Stimulated activated CD4-positive, alpha-beta T cell treated with anti-CD3 and anti-CD28 coated beads, Interleukin-4, amount 100 ng/mL, for 4 hours (primary cell): ENCODE results near the gene CUL5.
"Not testable (repeated sequence)": the region's sequence is repeated elsewhere in the genome, so short reads cannot be mapped to it uniquely, and the experiment has no call there.

Experiments used
- DNase-seq, 2 experiments: peaks; one replicate each; pipeline ENCODE4 v3.0.0-alpha.2; 2020

The CUL5 gene

DNA sequence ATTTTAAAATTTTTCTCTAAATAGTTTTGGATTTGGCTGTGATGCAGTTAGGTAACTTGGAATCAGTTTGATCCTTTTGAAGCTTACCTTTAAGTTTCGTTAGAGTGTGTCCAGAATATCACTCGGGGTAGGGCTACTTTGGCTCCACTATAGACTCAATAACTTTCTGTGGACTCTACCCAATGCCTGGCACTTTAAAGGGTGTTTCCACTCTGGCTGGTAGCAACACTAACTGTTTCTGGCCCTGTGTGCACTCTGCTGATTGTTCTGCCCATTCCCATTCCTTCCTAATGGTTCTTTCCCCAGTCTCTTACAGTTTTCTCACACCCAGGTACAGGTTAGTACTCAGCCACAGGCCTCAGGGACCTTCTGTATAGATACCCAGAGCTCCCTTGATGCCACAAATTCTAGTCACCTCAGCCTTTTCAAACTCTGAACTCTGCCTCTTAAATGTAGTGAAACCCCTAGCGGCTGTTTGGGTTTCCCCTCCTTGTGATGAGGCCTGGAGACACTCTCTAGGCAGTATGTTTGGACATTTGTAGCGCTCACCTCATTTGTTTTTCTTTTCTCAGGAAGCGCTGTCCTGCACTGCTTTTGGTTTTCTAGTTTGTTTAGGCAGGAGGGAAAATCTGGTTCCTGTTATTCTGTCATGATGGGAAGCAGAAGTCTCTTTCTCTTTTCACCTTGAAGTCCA is 16.8 kb downstream of the CUL5 start:
- DNase-seq = no peak

DNA sequence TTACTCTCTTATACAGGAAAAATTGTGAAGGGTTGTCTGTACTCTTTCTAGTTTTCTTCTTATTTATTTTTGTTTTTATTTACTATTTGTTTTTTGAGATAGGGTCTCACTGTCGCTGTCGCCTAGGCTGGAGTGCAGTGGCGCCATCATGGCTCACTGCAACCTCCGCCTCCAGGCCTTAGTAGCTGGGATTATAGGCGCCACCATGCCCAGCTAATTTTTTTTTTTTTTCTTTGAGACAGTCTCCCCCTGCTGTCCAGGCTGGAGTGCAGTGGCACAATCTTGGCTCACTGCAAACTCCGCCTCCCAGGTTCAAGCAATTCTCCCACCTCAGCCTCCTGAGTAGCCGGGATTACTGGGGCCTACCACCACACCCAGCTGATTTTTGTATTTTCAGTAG is 18.4 kb downstream of the CUL5 start:
- no peak for DNase-seq

DNA sequence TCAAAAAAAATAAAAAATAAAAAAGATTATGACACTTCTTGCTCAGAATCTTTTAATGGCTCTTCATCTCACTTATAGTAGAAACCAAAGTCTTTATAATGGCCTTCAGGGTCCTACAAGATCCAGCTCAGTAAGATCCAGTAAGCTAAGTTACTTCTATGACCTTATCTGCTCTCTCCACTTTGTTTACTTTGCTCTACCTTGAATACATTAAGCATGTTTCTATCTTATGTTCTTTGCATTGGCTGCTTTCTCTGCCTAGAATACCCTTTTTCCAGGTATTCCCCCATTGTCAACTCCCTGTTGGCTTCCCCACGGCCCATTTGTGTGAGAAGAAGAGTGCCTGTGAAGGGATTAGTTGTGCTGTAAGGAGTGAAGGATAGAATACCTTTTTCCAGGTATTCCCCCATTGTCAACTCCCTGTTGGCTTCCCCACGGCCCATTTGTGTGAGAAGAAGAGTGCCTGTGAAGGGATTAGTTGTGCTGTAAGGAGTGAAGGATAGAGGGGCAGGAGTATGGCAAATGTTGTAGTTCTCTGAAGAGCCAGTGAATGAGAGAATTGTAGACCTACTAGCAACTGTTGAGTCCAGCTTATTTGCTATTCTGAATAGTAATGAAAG is 20.2 kb downstream of the CUL5 start:
- not testable (repeated sequence) for DNase-seq

DNA sequence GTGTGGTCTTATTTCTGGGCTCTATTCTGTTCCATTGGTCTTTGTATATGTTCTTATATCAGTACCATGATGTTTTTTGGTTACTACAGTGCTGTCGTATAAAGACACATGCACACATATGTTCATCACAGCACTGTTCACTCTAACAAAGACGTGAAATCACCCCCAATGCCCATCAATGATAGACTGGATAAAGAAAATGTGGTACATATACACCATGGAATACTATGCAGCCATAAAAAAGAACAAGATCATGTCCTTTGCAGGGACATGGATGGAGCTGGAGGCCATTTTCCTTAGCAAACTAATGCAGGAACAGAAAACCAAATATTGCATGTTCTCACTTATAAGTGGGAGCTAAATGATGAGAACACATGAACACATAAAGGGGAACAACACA is 22.9 kb downstream of the CUL5 start:
- DNase-seq = not testable (repeated sequence)

DNA sequence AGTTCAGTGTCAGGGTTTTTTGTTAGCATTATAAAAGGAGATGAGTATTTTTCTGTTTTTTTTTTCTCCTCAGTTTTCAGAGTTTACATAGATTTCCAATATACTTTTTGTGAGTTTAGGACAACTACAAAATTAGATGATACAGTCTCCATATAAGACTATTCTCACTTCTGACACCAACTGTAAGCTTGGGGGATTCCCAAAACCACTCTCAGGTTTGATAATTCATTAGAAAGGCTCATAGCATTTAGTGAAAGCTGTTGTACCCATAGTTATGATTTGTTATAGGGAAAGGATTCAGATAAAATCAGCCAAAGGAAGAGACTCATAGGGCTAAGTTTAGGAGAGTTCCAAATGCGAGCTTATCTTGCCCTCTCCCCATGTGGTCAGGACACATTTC is 24.1 kb downstream of the CUL5 start:
- DNase-seq = no peak

DNA sequence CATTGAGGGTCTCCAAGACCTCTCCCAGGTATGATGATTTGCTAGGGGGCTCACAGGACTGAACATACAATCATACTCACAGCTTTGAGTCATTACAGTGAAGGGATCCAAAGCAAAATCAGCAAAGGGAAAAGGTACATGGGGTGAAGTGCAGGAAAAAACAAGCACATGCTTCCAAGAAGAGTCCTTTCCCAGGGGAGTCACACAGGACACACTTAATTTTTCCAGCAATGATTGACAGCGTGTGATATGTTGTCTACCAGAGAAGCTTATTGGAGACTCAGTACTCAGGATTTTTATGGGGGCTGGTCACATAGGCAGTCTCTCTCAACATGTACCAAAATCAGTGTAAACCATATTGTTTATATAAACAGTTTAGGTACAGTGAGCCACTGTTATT is 25.3 kb downstream of the CUL5 start:
- no peak for DNase-seq

DNA sequence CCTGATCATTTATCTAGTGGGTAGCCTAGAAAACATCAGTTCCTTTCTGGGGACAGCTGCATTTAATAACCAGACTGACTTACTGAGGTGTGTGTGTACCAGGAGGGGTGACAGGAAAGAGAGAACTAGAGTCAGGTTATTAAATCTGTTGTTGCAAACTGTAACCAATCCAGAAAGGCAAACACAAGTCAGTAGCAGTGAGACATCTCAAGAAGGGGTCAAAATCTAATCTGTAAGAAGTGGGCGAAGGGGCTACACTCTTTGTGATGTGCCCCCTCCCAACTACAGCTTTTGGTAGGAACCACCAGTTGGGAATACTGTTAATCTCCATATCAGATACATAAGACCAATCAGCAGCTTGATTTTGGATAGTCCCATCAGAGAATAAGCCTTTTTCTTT is 26.3 kb downstream of the CUL5 start:
- no peak for DNase-seq

DNA sequence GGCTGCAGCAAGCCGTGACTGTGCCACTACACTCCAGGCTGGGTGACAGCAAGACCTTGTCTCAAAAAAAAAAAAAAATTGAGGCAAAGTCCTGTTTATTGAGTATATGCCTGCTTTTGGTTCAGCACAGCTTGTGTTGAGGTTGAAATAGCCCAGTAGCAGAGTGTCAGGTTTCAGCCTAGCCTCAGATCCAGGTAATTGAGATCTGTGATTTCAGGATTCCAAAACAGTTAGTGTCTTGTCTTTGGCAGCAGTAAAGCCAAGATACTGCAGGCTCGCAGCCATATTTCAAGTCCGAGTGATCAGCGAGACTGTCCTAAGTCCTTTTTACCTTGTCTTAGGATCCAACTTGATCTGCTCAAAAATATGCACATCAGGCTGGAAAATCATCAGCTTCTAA is 27.0 kb downstream of the CUL5 start:
- DNase-seq = no peak

DNA sequence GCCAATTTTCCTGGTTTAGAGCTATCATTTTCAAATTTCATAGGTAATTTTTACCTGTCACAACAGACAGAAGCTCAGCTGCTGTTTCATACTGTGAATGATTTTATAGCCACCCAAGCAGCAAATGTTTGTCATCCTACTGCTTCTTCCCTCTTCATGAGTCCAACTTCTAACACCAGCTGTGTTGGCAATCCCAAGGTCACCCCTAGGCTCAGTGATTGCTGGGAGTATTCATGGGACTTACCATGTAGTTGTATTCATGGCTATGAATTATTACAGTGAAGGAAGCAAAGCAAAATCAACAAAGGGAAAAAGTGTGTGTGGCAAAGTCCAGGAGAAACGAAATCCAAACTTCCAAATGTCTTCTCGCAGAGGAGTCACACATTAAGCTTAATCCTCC is 28.5 kb downstream of the CUL5 start:
- no peak for DNase-seq

DNA sequence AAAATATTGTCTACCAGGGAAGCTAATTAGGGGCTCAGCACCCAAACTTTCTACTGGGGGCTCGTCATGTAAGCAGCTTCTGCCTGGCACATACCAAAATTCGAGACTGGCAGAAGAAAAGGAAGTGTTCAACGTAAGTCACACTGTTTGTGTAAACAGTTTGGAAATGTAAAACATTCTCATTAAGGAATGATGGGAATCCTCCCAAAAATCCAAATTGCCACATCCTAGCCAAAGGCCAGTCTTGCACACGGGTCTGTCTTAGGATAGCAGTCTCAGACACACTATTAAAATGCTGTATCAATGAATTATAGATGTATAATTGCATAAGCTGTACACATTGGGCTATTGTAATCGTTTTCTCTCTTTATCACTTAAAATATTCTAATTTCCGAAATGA is 28.9 kb downstream of the CUL5 start:
- no peak for DNase-seq

DNA sequence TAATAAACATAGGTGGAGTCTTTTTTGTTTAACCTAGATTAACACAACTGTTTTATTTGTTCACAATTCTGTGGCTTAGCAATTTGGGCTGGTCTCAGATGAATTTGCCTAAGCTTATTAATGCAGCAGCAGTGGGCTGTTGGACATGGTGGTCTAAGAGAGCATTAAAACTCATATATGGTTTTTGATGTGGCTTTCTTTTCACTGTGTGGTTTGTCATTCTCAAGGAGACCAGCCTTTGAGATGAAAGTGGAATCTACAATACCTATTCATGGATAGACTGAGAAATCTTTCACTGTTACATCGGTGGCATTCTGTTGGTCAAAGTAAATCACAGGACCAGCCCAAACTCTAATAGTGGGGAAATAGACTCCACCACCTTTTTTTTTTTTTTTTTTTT is 39.6 kb downstream of the CUL5 start:
- DNase-seq = no peak

DNA sequence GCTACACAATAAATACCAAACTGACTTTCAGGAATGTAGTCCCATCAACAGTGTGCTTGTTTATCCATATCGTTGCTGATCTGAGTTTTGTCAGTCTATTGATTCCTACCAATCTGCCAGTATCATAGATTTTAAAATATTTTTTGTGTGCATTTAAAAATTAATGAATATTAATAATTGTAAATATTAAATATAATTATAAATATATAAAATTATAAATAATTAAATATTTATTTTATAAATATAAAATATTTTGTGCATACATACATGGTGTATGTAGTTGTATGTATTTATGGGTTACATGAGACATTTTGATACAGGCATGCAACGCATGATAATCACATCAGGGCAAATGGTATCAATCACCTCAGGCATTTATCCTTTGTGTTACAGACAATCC is 53.6 kb downstream of the CUL5 start:
- DNase-seq = no peak

DNA sequence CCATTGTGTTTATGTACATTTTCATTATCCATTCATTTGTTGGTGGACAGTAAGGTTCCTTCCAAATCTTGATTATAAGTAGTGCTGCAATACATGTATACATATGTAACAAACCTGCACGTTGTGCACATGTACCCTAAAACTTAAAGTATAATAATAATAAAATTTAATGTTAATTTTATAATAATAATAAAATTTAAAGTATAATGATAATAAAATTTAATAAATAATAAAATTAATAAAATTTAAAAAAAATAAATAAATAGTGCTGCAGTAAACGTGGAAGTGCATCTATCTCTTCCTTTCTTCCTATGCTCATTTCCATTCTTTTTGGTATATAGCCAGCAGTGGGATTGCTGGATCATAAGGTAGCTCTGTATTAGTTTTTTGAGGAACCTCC is 54.7 kb downstream of the CUL5 start:
- DNase-seq = no peak

DNA sequence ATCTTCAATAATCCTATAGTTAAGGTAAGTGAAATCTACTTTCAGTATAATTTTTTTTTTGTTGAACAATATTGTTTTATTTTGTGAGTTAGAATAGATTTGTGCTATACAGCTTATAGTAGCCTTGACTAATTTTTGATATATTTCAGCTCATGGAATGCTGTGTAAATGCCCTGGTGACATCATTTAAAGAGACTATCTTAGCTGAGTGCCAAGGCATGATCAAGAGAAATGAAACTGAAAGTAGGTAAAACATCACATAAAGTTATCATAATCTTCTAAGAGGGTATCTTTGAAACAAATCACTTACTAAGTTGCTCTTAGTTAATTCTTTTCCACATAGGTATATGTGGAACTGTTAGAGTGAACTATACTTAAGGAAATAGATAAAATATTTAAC is 61.2 kb downstream of the CUL5 start:
- no peak for DNase-seq

DNA sequence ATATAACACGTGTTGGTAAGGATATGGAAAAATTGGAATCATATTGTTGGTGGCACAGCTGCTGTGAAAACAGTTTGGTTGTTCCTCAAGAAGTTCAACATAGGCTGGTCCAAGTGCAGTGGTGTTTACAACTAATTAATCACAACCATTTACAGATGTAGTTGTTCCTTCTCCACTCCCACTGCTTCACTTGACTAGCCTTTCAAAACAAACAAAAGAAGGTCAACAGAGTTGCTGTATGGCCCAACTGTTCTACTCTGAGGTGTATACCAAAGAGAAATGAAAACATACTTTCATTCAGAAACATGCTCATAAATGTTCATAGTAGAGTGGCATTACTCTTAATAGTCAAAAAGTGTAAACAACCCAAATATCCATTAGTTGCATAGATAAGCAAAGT is 76.1 kb downstream of the CUL5 start:
- no peak for DNase-seq

DNA sequence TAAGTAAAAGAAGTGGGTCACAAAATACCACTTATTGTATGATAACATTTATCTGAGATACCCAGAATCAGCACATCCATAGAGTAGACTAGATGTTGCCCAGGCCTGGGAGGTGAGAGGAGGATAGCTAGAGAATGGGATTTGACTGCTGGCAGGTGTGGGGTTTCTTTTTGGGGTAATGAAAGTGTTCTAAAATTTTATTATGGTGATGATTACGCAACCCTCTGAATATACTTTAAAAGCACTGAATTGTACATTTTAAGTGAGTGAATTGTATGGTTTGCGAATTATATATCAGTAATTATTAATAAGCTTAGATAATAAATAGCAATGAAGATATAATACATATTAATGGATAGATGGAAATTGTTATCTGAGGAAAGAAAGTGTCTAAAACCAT is 77.0 kb downstream of the CUL5 start:
- DNase-seq = no peak

DNA sequence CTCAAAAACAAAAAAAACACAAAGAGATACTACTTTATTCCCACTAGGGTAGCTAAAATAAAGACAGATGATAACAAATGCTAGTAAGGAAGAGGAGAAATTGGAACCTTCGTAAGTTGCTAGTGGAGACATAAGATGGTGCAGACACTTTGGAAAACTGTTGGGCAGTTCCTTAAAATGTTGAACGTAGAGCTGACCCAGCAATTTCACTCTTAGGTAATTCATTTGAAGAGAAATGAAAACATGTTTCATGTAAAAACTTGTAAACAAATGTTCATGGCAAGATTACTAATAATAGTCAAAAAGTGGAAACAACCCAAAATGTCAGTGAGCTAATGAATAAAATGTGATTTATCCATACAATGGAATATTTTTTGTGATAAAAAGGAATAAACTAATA is 83.4 kb downstream of the CUL5 start:
- no peak for DNase-seq

DNA sequence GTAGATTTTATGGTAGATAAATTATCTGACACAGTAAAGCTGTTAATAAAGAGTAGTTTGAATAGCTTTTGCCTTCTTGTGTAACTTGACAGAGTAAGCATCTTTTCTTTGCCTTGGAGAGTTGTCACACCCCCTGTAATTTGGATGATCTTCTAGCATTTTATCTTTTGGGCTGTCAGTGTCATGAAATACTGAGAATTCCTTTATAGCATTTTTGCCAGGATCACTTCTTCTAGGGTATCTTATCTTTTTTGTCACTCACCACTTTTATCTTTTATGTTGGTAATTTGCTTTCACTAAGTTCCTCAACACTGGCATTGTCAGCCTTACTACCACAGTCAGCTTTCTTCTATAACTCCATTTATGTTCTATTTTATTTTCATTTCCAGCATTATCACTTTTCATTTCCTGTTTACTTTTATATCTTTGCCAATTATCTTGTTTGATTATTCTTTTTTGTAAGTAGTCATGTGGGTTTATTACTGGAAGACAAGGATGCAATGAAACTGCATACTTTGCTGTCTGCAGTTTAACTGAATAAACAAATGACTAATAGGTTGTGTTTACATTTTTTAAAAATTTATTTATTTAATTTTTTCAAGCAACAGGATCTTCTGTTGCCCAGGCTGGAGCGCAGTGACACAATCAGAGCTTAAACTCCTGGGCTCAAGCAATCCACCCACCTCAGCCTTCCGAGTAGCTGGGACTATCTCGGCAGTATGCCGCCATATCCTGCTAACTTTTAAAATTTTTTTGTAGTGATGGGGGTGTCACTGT is 84.6 kb downstream of the CUL5 start:
- no peak for DNase-seq

DNA sequence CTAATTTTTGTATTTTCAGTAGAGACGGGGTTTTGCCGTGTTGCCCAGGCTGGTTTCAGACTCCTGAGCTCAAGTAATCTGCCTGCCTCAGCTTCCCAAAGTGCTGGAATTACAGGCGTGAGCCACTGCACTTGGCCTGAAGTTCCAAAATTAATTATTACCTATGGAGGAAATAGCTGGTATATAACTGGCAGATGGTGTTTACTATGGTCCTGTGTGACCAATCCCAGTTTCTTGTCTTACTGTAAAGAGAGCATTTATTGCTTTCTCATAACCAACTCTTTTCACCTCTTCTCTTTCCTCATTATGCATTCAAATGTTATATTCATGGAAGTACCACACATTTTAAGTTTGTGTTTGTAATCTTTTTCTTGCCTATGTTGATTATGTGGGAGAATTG is 88.5 kb downstream of the CUL5 start:
- DNase-seq = no peak

DNA sequence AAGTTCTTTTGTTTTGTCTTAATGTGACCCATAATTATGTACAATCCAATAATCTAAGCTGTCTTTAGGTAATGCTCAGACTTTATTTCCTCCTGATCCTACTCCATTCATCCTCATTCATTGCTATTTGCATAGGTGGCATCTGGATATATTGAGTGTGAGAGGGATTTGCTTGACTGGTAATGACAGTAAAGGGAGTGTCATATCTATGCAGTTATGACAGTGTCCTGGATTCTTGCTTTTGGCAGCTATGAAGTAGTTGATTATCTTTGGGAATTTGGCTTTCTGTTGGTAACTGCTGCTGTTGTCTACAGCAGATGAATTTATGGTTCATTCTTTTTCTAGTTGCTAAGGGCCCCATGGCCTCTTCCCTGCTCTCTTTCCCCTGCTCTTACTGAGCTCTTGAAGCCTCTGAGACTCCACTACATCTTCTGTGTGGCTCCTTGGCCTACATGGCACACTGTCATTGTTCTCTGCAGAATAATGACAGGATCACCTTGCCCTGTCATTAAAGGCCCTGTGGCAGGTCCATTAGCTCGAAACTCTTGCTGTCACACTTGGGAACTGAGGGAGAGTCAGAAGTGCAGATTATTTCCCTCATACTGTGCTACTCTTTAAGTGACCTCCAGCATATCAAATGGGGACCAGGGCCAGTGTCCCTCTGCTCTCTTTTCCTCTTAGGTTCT is 92.5 kb downstream of the CUL5 start:
- DNase-seq = no peak

DNA sequence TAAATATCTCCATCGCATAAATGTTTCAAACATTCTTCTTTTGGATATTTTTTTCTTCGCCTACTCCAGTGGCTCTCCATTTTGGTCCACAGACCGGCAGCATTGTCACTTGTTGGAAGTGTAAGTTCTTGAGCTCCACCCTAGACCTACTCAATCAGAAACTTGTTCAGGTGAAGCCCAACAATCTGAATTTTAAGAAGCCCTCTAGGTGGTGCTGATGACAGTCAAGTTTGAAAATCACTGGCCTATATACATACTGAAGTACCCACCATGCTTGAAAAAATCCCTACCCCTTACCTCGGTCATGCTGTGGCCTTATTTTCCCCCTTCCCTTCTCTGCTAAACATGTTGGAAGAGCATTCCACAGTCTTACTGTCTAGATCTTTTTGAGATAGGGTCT is 102.4 kb downstream of the CUL5 start:
- DNase-seq = no peak

DNA sequence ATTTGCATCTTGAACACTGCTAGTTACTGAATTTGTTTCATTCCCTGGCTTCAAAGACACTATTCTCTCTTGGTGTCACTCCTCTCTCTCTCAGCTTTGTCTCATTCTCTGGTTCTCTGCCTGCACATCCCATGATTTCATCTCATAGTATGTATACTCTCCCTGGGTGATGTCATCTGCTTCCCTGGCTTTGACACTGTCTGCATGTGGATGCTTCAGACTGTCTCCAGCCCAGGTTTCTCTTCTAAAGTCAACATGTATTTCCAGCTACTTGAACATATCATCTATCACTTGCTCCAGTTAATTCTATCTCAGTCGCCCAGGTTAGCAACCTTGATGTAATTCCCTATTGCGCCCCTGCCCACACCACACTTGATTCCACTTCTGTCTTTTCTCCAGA is 103.4 kb downstream of the CUL5 start:
- no peak for DNase-seq

DNA sequence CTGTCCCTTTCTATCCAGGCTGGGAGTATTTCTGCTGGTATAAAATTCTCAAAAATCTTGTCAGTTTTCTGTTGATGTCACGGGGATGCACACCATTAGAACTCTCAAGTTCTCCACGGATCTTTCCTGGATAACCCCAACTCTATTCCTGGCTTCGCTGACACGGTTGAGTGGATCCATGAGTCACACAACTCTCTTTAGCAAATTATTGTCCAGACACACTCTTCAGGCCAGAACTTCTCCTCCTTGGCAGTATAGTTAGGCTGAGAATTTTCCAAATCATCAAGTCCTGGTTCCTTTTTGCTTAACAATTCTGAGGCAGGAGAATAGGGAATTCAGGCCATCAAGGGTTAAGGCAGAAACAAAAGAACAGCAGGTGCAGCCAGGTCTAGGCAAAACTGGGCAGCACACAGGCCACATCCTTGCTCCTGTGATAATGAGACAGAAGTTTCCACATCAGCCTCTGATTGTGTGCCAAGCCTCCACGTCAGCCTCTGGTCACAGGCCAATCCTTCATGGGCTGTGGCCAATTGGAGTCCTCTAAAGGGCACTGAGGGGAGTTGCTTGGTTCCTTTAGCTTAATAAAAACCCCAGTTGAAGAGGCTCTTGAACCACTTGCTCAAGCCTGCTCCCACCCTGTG is 106.9 kb downstream of the CUL5 start:
- DNase-seq = no peak
